Measurements from ENCODE around the gene TGFBR3.

Gene TGFBR3

GRCh38 chr1:91732291-91733107 is 153.5 kb downstream of the TGFBR3 start:
- peak; percentile 83 for DNase-seq (ENCODE audit: low read depth)

- DNase-seq (ENCODE audit: low read depth): no peak
These were observed 154.1 kb downstream of the TGFBR3 start for GRCh38 chr1:91731815-91732214.

DNA sequence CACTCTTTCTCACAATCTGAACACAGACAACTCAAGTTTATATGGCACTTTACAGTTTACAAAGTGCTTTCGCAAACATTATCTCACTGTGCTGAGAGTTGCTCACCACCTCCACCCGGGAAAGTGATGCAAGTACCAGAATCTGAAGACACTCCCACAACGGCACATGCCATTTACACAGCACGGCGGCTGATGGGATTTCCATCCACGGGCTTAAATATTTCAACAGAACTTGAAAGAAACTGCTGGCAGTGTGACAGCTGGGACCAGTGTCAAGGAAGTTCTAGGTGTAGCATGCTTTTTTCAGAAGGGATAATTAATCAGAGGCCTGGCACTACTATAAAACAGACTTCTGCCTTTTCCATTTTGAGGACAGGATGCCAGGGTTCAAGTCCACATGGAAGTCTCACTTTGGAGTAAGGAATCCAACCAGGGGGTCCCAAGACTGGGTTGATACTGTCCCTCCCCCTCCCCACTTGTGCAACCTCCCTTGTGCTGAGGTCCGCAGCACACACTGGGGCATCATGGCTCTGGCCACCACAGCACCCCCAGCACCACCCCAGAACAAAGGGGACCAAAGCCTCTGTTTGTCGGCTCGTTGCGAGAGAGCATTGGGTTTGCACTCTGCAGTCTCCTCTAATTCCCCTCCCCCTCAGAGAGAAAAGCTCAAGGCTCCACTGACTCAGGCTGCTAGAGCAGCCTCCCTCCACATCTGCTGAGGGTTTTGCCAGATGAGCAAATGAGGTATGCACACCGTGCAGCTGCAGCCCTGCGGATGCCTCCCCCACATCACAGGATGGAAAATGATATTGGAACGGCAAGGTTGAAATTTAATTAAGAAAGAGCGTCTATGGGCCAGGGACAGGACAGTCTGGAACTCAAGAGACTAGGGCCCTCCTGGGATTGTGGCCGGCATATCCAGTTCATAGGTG is 154.9 kb downstream of the TGFBR3 start:
- no peak for DNase-seq (ENCODE audit: low read depth)

GRCh38 chr1:91729621-91730358 is 156.2 kb downstream of the TGFBR3 start:
- no peak for DNase-seq (ENCODE audit: low read depth)

DNA sequence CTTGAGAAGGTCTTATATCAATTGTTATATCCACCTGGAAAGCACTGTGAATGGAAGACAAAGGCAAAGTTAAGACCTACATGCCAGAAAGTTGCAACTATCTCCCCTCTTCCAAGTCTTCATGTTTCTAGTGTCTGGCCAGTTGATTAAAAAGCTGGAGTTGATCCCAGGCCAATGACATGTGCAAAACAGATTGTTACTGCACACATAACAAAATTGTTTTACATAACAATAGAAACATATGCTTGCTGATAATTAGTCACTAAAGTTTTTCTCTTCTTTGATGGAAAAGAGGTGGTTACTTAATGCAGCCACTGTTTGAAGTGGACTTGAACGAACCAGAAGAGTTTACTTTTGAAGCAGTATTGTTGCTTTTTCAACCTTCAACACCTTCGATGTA is 158.2 kb downstream of the TGFBR3 start:
- no peak for DNase-seq (ENCODE audit: low read depth)

DNA sequence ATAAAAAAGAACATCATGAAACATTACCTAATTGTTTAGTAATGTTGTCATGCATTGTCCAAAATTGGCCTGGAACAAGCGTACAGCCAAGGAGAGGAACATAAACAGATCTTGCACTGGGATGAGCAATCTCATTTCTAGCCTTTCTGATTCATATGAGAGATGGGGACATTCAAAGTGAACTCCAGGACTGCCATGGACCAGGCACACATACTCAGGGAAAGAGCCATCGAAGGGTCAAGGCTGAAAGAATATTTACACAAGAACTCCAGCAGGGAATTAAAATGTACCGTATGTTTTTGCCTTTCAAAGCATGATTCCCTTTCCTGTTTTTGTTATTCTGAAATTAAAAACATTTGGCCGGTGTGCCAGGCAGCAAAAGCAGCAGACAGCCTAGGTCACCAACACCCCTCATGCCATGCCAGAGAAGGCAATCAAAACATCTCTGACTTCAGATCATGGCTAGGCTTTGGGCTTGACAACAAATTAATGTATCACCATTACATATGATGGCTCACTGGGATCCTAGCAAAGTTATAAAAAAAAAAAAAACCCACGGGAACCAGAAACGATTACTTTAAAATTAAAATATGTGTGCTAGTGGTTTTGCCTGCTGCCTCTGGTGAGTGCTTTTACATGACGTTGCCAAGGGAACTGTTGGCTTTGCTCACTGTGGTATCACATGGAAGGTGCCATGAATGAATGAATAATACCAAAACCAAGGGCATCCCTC is 159.8 kb downstream of the TGFBR3 start:
- DNase-seq (ENCODE audit: low read depth): peak; percentile 76

- DNase-seq (ENCODE audit: low read depth): no peak
These were observed 160.3 kb downstream of the TGFBR3 start for GRCh38 chr1:91725618-91725988.

- DNase-seq (ENCODE audit: low read depth): no peak
These were observed 161.3 kb downstream of the TGFBR3 start for GRCh38 chr1:91724644-91725043.

GRCh38 chr1:91724231-91724630 is 161.7 kb downstream of the TGFBR3 start:
- no peak for DNase-seq (ENCODE audit: low read depth)

- no peak for DNase-seq (ENCODE audit: low read depth)
These were observed 165.9 kb downstream of the TGFBR3 start for GRCh38 chr1:91720044-91720443.

GRCh38 chr1:91718877-91719276 is 167.1 kb downstream of the TGFBR3 start:
- DNase-seq (ENCODE audit: low read depth): no peak

- no peak for DNase-seq (ENCODE audit: low read depth)
These were observed 167.6 kb downstream of the TGFBR3 start for GRCh38 chr1:91718368-91718767.

GRCh38 chr1:91717839-91718238 is 168.1 kb downstream of the TGFBR3 start:
- DNase-seq (ENCODE audit: low read depth): no peak

GRCh38 chr1:91716339-91716738 is 169.6 kb downstream of the TGFBR3 start:
- no peak for DNase-seq (ENCODE audit: low read depth)

DNA sequence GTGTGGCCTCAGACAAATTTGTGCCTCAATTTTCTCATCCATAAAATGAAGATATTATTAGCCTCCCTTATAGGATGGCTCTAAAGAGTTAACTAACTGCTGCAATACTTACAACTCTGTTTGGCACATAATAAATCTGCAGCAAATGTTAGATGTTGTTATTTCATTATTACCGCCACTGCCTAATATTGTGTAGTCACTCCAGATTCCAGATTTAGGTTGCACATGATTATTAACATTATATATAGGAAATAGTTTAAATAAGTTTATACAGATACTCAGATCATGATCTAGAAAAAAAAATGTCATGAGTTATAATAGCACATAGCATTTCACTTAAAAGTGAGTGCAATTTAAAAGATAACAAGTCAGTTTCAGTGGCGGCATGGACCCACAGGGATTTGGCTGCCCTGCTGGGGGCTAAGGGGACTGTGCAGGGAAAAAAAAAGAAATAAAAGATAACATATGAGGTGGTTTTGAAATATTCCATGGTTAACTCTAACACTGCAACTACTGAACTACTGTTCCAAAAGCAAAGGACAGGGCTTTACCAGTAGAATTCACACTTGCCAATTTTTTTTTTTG is 170.4 kb downstream of the TGFBR3 start:
- DNase-seq (ENCODE audit: low read depth): no peak

DNA sequence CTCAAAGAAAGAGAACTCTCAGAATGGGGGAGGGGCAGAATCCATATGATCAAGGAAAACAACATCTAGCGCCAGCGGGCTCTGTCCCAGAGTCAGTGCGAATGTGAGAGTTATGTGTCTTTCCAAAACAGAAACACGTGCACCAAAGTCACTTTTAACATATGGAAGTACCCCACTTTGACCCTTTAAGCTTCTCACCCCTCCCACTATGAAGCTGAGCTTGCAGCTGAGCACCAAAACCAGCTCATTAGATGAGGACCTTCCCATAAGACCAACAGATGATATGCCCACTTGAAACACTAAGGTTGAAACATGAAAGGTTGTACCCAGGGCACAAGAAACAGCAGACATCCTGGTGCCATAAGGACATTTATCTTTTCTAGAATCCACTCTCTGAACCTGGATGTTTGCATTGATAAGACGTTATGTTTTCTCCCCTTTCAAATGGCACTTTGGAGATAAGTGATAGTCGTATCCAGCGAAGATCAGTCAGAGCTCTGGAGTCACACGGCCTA is 171.0 kb downstream of the TGFBR3 start:
- DNase-seq (ENCODE audit: low read depth): no peak

GRCh38 chr1:91712981-91713841 is 172.7 kb downstream of the TGFBR3 start:
- DNase-seq (ENCODE audit: low read depth): no peak

DNA sequence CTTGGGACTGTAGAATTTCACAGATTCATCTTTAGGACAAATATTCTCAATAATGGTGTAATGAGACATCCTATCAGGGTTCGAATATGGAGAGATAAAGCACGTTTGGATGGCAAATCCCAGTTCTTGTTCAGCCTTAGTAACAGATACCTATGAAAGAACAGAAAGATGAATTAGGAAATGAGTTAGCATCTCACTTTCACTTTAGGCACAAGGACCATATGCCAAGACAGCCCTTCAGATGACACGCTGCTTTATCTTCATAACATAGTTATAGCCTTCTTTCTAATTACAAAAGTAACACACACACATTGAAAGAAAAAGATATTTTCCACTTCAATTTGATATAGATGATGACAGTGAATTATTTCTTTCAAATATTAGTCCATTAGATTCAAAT is 173.6 kb downstream of the TGFBR3 start:
- no peak for DNase-seq (ENCODE audit: low read depth)

- no peak for DNase-seq (ENCODE audit: low read depth)
These were observed 174.3 kb downstream of the TGFBR3 start for GRCh38 chr1:91711504-91712247.

All from non-pigmented ciliary epithelial cell (primary cell).